HL-60/S4 treated with phorbol 12-myristate 13-acetate at 8.2 ng/mL for 4 days and 3 days (cell line): ENCODE results near the gene CDH10.

Experiments
- in situ Hi-C: fragments of 300-500 bp; cut with MboI; formaldehyde crosslinking; loops from 2 replicates; pipeline ENCODE4 v1.15.0; 2022; ENCODE audit warnings: low sequenced_read_pairs

The CDH10 gene

DNA sequence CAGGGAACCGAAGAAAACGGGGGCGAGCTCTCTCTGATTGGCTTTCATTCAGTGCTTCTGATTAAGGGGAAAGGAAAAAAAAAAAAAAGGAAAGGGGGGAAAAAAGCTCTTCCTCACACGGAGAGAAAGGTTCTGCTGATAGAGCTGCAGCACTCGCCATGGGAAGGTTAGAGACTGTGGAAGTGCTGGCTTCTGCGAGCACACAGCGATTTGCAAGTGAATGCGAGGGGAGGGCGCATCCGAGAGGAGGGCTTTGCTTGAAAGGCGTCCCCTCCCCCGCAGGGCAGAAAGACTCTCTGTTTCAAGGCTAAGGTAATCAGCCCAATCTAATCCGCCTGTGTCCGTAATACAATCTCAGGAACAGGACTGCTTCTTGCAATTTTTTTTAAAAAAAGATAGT lies at the start of gene CDH10:
Gene CDH10, minus strand, starts transcription at position 218 of the 400 bp plus-strand sequence. CDS start 51,488 bp downstream, outside the sequence.
- in situ Hi-C loops = no loop called here

GRCh38 chr5:24693609-24694008 lies 48.8 kb upstream of the CDH10 start:
- in situ Hi-C loops = no loop called here

DNA sequence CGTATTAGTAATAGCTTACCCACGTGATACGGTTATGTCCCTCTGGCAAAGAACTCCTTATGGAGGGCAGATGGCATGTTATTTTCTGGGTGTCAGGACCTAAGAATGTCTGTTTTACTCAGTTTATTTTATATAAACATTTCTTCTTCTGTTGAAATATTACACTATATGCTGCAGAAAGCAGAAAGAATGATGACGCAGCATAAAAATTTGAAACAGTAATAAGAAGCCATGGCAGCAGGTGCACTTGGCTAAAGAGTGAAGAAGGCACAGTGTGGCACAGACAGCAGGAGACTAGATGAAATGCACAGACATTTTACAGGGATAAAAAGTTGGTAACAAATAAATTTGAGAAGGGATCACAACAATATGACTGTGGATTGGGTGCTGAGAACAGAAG lies 46.3 kb upstream of the CDH10 start:
- in situ Hi-C loops = no loop called here

DNA sequence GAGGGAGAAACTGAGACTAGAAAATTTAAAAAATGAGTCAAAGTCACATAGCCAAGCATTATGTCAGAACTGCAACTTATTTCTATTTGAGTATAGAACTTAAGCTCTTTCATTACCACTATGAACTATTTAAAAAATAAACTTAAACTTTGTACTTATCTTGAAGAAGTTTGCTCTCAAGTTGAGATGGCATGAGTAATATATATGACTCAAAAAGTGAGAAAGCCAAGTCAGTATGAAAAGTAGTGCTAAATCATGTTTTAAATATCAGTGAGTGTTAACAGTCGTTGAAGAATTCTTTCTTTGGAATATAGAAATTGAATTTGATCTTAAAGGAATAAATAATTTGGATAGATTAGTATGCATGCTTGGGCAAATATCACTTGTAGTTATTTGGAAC lies 36.3 kb upstream of the CDH10 start:
- in situ Hi-C loops = no loop called here

GRCh38 chr5:24668050-24668449 lies 23.3 kb upstream of the CDH10 start:
- in situ Hi-C loops = no loop called here

DNA sequence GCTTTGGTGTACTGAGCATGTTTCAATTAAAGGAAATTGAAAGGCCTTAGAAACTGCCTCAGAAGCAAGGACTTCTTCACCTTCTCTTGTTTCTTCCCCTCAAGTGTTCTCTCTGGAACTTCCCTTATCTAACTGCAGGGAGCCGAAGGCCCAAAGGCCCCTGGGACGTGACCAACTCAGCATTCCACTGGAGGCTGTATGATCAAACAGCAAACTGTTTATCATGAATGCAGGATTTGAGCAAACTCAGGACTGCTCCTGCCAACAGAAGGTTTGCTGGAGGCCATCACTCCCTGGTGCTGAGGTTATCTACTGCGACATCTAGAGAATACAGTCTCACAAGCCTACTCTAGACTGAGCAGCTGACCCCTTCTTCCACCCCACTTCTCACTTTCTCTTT lies 4.8 kb upstream of the CDH10 start:
- in situ Hi-C loops = no loop called here

- in situ Hi-C loops = no loop called here
Observed at GRCh38 chr5:24646915-24647314, 2.1 kb upstream of the CDH10 start.

GRCh38 chr5:24645483-24645882 lies 705 bp upstream of the CDH10 start:
- in situ Hi-C loops = no loop called here

GRCh38 chr5:24643880-24644279 lies 898 bp downstream of the CDH10 start:
- in situ Hi-C loops = no loop called here

- in situ Hi-C loops = no loop called here
Observed at GRCh38 chr5:24643156-24643555, 1.6 kb downstream of the CDH10 start.

- in situ Hi-C loops = no loop called here
Observed at GRCh38 chr5:24642022-24642421, 2.8 kb downstream of the CDH10 start.

- in situ Hi-C loops = no loop called here
Observed at GRCh38 chr5:24635209-24635608, 9.6 kb downstream of the CDH10 start.

GRCh38 chr5:24633715-24634325 lies 11.0 kb downstream of the CDH10 start:
- in situ Hi-C loops = no loop called here

- in situ Hi-C loops = no loop called here
Observed at GRCh38 chr5:24632353-24632752, 12.4 kb downstream of the CDH10 start.

GRCh38 chr5:24630918-24631317 lies 13.9 kb downstream of the CDH10 start:
- in situ Hi-C loops = no loop called here

GRCh38 chr5:24629798-24630197 lies 15.0 kb downstream of the CDH10 start:
- in situ Hi-C loops = no loop called here

DNA sequence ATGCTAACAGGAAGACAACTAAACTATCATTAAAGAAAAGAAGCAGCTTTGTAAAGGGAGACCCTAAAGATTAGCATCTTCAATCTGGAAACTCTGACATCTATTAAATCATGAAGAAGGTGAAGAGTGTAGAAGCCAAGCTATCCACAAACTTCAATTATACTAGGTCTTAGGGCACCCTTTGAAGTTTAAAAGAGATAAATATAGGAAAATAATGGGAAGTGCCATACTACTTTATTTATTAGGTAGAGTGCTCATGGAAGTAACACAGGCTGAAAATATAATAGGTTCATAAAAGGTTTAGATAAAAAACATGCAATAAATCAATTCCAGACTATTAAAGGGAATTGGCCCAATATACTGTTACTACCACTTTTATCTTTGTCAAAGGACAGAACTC lies 19.9 kb downstream of the CDH10 start:
- in situ Hi-C loops = no loop called here

DNA sequence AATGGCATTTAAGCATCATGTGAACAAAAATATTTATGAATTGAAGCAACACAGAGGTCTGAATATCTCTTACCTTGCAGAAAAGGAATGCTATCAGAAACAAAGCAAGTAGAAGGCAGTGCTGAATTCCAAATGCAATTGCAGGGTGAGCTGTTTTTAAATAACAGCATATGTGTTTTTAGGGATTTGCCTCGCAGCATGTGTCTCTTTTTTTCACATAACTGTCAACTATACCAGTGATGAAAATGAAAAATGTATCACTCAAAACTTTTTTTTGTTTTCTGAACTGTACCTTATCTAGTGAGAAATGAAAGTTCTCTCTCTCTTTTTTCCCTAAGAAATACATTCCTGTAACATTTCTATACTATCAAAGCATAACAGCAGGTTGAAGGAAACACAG lies 21.2 kb downstream of the CDH10 start:
- in situ Hi-C loops = no loop called here

DNA sequence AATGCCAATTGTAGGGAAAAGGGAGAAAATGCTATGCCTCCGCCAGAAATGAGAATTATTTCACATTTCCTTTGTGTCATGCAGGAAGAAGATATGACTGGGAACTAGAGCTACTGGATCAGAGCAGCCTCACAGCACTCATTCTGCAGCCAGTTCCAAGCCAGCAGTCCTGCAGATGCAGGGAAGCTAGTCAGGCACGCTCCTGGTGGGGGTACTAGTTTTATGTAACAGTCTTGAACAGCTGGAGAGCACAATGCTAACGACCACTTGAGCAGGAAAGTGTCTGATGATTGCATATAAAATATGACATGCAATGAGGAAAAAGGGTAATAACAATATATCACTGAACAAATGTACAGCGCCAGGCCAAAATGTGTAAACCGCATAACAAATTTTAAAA lies 21.7 kb downstream of the CDH10 start:
- in situ Hi-C loops = no loop called here

DNA sequence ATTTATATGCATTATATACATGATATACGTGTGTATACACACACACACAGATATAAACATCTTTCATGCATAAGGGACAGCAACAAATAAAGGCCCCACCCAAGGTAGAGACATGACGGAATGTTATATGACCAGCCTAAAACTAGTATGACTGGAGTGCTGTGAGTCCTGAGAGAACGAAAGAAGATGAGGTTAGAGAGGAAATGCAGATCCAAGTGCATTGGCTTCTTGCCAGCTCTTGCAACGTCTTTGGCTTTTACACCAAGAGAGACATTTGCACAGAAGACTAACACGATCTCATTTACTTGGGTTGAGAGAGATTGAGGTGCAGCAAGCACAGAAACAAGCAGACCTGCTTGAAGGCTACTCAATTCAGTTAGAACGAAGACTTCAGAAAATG lies 23.0 kb downstream of the CDH10 start:
- in situ Hi-C loops = no loop called here

DNA sequence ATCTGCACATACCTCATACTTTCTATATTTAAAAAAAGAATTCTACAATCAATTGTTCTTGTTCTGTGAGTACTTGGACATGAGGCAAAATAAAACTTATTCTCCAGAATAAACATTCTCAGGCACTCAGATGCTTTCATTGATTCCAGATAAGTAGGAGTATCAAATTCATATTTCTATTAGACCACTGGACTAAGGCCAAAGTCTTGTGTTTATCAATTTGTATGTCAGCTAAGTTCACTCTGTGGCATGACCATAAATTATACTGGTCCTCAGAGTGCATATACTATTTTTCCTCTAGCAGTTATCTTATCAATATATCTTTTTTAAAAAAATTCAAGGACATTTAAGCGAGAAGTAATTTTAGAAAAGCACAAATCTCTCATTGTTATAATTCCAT lies 28.2 kb downstream of the CDH10 start:
- in situ Hi-C loops = no loop called here

- in situ Hi-C loops = no loop called here
Observed at GRCh38 chr5:24615159-24615558, 29.6 kb downstream of the CDH10 start.

DNA sequence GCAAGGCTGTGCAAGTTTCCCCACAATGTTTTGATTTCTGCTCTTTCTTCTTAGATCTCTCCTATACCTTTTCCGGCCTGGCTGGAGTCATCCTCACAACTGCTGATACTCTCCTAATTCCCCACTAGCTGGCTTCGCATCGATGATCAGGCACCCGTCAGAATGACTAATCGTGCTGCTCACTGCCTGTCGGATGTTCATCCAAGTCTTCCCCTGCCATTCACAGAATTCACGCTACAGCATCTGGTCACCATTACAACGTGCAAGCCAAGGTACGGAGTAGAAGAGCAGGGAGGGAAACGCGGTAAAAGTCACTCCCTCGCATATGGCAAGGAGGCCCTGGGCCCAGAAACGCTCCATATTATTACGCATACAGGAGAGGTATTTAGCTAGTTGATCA lies 35.1 kb downstream of the CDH10 start:
- in situ Hi-C loops = no loop called here
